HG03378 (cell line): ENCODE results near the gene PRDX5.
"Not testable (repeated sequence)": the region's sequence is repeated elsewhere in the genome, so short reads cannot be mapped to it uniquely, and the experiment has no call there.

Experiments used
- ATAC-seq: cut with Tn5 transposase; IDR thresholded peaks from one replicate; pipeline ENCODE4 v1.9.1; 2021; ENCODE audit warnings: mild to moderate bottlenecking, moderate library complexity; ENCODE audit not compliant: unreplicated experiment

The PRDX5 gene

GRCh38 chr11:64323373-64323772 is 5.5 kb downstream of the PRDX5 start:
- ATAC-seq = no peak

- not testable (repeated sequence) for ATAC-seq
Measured at GRCh38 chr11:64323984-64324383, 6.1 kb downstream of the PRDX5 start.

DNA sequence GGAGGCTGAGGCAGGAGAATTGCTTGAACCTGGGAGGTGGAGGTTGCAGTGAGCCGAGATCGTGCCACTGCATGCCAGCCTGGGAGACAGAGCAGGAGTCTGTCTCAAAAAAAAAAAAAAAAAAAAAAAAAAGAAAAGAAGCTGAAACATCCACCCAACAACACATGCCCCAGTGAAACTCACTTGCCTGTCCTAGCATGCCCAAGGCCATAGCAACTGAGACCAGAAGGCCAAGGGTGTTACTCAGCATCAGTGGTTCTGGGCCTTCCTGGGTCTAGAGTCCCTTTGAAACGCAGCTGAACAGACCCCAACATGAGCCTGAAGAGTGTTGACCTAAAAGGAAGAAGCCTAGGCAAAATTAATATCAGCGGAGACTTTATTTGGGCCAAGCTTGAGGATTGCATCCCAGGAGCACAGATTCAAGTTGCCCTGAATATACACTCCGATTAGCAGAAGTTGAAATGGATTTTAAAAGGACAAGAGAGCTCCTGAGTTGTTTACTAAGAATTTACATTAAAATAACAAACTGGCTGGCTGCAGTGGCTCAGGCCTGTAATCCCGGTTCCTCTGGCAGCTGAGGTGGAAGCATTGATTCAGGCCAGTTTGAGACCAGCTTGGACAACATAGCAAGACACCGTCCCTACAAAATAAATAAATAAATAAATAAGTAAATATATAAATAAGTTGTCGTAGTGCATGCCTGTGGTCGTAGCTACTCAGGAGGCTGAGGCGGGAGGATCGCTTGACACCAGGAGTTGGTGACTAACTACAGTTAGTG is 7.0 kb downstream of the PRDX5 start:
- no peak for ATAC-seq

DNA sequence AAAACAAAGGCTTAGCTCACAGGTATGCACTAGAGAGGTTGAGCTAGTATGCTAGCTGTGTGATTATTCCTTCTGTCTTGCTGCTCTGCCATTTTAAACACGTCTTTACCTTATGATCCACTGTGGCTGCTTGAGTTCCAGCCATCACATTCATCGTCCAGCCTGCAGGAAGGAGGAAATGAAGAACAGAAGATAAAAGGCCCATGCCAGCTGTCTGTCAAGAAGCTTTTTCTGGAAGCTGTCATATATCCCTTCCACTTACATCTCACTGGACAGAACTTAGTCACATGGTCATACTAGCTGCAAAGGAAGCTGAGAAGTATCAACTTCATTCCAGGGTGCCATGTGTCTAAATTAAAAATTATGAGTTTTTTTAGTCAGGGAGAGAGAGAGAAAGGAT is 9.5 kb downstream of the PRDX5 start:
- no peak for ATAC-seq

- ATAC-seq = no peak
Measured at GRCh38 chr11:64327993-64328392, 10.1 kb downstream of the PRDX5 start.

DNA sequence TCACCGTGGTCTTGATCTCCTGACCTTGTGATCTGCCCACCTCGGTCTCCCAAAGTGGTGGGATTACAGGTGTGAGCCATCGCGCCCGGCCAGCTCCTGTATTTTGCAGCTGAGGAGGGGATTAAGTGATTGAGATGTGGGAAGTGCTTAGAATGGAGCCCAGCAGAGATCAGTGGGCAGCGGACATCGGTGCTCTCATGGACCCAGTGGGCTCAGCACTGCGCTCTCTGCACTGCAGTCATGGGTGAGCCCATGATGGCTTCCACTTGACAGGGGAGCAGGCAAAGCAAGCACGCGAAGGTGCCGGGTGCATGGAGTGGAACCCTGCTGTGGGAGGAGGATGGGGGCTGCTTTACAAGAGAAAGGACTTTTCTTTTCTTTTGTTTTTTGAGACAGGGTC is 13.0 kb downstream of the PRDX5 start:
- no peak for ATAC-seq

GRCh38 chr11:64331569-64332371 is 13.8 kb downstream of the PRDX5 start:
- no peak for ATAC-seq

DNA sequence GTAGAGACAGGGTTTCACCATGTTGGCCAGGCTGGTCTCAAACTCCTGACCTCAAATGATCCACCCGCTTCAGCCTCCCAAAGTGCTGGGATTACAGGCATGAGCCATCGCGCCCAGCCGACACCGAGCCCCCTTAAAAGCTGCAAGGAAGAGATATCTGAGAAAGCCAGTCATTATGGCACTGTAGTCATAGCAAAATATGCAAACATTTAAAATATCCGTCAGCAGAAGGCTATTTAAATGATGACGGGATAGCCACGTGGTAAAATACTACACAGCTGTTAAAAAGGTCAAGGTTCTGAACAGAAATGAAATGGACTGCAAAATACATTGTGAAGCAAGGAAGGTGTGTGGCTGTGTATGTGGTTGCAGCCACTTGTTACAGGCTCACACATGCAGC is 15.6 kb downstream of the PRDX5 start:
- no peak for ATAC-seq

GRCh38 chr11:64334764-64335735 is 17.1 kb downstream of the PRDX5 start:
- ATAC-seq = peak; percentile 82

DNA sequence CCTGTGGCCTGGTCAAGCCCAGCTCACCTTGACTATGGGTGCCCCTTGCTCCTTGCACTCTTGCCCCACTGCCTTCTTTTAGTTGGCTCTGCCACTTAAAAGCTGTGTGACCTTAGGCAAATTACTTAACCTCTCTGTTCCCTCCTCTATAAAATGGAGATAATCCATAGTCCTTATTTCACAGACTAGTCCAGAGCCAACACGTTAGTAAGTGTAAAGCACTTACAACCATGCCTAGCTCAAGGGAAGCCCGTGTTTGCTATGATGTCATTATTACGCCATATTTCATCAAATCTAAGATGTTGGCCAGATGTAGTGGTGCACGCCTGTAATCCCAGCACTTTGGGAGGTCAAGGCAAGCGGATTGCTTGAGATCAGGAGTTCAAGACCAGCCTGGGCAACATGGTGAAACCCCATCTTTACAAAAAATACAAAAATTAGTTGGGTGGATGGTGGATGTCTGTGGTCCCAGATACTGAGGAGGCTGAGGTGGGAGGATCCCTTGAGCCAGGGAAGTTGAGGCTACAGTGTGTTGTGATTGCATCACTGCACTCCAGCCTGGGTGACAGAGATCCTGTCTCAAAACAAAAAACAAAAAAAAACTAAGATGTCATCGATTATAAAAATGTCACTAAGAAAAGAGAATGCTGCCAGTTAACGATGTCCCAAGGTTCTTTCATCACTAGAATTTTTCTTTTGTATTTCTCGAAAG is 19.8 kb downstream of the PRDX5 start:
- ATAC-seq = no peak

DNA sequence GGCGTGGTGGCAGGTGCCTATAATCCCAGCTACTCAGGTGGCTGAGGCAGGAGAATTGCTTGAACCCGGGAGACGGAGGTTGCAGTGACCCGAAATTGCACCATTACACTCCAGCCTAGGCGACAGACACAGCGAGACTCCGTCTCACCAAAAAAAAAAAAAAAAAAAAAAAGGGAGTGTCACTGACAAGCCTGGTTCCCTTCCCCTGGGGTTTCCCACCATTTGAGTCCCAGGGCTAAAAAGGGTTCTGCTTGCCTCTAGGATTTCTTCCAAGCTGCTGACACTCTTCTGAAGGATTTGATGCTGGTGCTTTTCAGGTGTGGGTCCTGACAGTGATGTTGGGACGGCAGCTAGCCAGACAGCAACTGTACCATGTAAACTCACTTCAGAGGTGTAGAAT is 20.8 kb downstream of the PRDX5 start:
- no peak for ATAC-seq

GRCh38 chr11:64339286-64339685 is 21.4 kb downstream of the PRDX5 start:
- ATAC-seq = no peak

DNA sequence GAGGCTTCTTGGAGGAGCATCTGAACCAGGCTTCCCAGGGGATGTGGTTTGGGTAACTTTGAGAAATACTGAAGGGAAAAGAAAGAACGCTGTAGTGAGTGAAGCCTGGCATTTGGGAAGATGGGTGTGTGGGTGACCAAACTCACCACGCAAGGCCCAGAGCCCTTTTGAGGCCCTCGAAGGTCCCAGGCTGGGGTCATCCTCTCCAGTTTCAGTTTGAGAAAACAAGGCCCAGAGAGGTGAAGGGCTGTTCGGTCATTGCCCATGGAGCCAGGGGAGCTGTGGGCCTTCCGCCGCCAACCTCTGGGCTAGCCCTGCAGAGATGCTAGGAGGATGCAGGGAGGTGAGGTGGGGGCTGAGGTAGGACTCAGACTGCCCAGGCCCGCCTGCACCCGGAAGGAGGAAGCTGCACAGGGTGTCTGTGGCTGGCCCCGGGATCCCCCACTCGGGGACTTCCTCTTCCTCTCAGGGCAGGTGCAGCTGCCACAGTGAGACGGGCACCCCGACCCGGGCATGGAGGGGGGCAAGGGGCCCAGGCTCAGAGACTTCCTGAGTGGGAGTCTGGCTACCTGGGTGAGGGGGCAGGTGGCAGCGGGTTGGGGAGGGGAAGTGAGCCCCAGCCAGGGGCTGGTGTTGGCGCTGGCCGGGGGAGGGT is 22.0 kb downstream of the PRDX5 start, which contains the start of gene CCDC88B:
TSS of gene CCDC88B (plus strand) at position 451 of the 655 bp plus-strand sequence. CDS start at position 514, 63 bp downstream.
- ATAC-seq = no peak

DNA sequence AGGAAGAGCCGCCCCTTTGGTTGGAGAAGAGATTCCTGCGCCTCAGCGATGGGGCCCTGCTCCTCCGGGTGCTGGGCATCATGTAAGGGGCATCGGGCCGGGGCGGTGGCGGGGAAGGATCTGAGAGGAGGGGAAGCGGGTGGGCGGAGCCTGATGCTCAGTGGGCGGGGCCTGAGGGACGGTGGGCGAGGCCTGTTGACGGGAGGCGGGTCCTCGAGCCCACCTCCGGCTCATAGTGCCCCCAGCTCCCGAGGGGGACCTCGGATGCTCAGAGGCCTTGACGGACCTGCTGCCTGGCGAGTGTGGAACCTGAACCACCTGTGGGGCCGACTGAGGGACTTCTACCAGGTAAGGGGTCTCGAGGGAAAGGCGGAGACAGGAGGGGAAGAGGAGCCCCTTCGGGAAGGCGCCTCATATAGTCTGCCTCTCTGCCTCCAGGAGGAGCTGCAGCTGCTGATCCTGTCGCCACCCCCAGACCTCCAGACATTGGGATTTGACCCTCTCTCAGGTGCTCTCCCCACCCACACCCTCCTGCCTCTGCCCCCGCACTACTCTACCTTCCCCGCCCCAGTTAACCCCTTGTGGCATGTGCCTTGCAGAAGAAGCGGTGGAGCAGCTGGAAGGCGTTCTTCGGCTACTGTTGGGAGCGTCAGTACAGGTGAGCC is 22.9 kb downstream of the PRDX5 start:
- ATAC-seq = no peak

GRCh38 chr11:64341429-64341828 is 23.5 kb downstream of the PRDX5 start:
- no peak for ATAC-seq

GRCh38 chr11:64341851-64342791 is 24.2 kb downstream of the PRDX5 start:
- ATAC-seq = no peak

DNA sequence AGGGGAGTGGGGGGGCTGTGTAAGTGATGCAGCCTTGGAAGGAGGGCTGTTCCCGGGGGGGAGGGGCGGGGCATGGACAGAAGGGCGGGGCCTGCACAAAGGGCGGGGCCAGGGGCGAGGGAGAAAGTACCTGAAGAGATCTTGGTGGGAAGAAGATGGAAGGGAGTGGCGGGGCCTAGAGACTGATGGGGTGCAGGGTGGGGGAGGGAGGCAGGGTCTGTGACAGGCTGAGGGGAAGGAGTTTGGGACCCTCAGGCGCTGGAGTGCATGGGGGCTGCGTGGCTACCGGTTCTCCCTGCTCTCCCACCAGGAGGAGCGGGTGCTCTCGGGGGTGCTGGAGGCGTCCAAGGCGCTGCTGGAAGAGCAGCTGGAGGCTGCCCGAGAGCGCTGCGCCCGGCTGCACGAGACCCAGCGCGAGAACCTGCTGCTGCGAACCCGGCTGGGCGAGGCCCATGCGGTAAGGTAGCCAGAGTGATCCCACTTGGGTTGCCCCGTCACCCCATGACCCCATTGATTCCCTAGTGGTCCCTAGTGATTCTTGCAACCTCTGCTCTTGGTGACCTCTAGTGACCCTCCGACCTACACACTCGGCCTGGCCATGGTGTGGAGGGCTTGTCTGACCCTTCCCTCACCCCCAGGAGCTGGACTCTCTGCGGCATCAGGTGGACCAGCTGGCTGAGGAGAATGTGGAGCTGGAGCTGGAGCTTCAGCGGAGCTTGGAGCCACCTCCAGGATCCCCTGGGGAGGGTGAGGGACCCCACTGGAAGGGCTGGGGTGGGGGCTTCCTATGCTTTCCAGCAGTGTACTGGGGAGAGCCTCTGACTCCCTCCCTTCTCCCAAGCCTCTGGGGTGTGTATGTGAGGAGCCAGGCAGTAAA is 25.2 kb downstream of the PRDX5 start:
- no peak for ATAC-seq
